SU-DHL-6 (cell line): ENCODE data around the gene CDNF.

Source experiments
- H2AFZ ChIP-seq: fragments of 200-600 bp; sonication (generic); 2 replicates; pipeline ENCODE4 v1.6.1; 2014; ENCODE audit warnings: low read depth, mild to moderate bottlenecking, moderate library complexity, mixed read lengths, antibody characterized with exemption, low read length; ENCODE audit not compliant: severe bottlenecking
- H3F3A ChIP-seq: fragments of 200-600 bp; shearing (Covaris generic); 2 replicates; pipeline ENCODE4 v1.6.0; 2016; ENCODE audit warnings: antibody characterized with exemption, mild to moderate bottlenecking; ENCODE audit not compliant: insufficient read depth
- H3K27ac ChIP-seq: fragments of 200-600 bp; sonication (generic); 2 replicates; pipeline ENCODE4 v1.5.1; 2016; ENCODE audit warnings: low read depth, mild to moderate bottlenecking, low read length, moderate library complexity, mixed read lengths
- H3K27me3 ChIP-seq: fragments of 200-600 bp; sonication (generic), shearing (Covaris generic); 2 replicates; pipeline ENCODE4 v1.6.0; 2014; ENCODE audit warnings: mild to moderate bottlenecking, low read length
- H3K36me3 ChIP-seq: fragments of 200-600 bp; sonication (generic); 2 replicates; pipeline ENCODE4 v1.6.1; 2014; ENCODE audit warnings: mild to moderate bottlenecking, low read length, mixed read lengths
- H3K4me2 ChIP-seq: fragments of 300-600, 200-600 bp; shearing (Covaris generic), sonication (generic); 2 replicates; pipeline ENCODE4 v1.6.0; 2014; ENCODE audit warnings: low read length, low read depth, mild to moderate bottlenecking; ENCODE audit not compliant: poor library complexity, severe bottlenecking
- H3K4me3 ChIP-seq: fragments of 200-600 bp; sonication (generic); 2 replicates; pipeline ENCODE4 v1.5.1; 2014; ENCODE audit warnings: antibody characterized with exemption, low read length, mild to moderate bottlenecking, mixed read lengths; ENCODE audit not compliant: insufficient read depth, poor library complexity, severe bottlenecking
- H3K79me2 ChIP-seq: fragments of 200-600 bp; sonication (generic); 2 replicates; pipeline ENCODE4 v1.6.1; 2014; ENCODE audit warnings: mild to moderate bottlenecking, low read length, moderate library complexity; ENCODE audit not compliant: insufficient read depth
- H3K9ac ChIP-seq: fragments of 200-600 bp; sonication (generic); 2 replicates; pipeline ENCODE4 v1.7.0; 2014; ENCODE audit warnings: mild to moderate bottlenecking, low read length
- H3K9me2 ChIP-seq: fragments of 200-600 bp; sonication (generic); replicated peaks from 2 replicates; pipeline ENCODE4 v1.6.1; 2014; ENCODE audit warnings: low read length; ENCODE audit not compliant: insufficient read depth
- H3K9me3 ChIP-seq: fragments of 200-600 bp; sonication (generic); 2 replicates; pipeline ENCODE4 v1.6.1; 2014; ENCODE audit warnings: low read length, mixed read lengths; ENCODE audit not compliant: insufficient read depth
- H4K20me1 ChIP-seq: fragments of 200-600 bp; sonication (generic); 2 replicates; pipeline ENCODE4 v1.6.1; 2014; ENCODE audit warnings: low read depth, mild to moderate bottlenecking, antibody characterized with exemption, low read length, moderate library complexity, mixed read lengths
- EZH2phosphoT487 ChIP-seq: fragments of 200-600 bp; sonication (generic), shearing (Covaris generic); conservative IDR thresholded peaks from 2 replicates; pipeline ENCODE4 v1.6.1; 2018; ENCODE audit warnings: mild to moderate bottlenecking, antibody characterized with exemption, low read length, moderate library complexity, mixed read lengths
- TF ChIP-seq, protein P1 (sequence below): fragments of 200-600 bp; sonication (generic); IDR thresholded peaks from one replicate; pipeline ENCODE4 v1.5.1; 2017; ENCODE audit warnings: antibody characterized with exemption, mild to moderate bottlenecking, low read length, moderate library complexity; ENCODE audit not compliant: insufficient read depth, poor library complexity, severe bottlenecking

Gene CDNF

DNA sequence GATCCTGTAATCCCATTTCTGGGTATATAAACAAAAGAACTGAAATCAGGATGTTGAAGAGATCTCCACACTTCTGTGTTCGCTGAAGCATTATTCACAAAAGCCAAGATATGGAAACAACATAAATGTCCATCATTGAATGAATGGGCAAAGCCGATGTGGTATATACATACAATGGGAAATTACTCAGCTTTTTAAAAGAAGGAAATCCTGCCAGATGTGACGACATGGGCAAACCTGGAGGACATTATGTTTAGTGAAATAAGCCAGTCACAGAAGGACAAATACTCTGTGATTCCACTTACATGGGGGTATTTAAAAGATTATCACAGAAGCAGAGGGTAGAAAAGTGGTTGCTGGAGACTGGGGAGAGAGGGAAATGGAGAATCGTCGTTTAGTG, 39.2 kb downstream of the CDNF start:
- Histone ChIP-seq H3K4me3 (no peak overlapping the region), H3K9me2 (no peaks in the 10 kb centered on the region), H3K9ac (no peak overlapping the region), H2AFZ (no peak overlapping the region), H3F3A (no peaks in the 10 kb centered on the region), H3K27me3 (no peaks in the 10 kb centered on the region), H3K27ac (no peak overlapping the region), H3K36me3 (no peaks in the 10 kb centered on the region), H4K20me1 (no peaks in the 10 kb centered on the region), H3K4me2 (no peak overlapping the region), H3K79me2 (no peaks in the 10 kb centered on the region), H3K9me3 (no peaks in the 10 kb centered on the region)
- no peak for TF ChIP-seq EZH2phosphoT487
- TF ChIP-seq, protein P1, sequence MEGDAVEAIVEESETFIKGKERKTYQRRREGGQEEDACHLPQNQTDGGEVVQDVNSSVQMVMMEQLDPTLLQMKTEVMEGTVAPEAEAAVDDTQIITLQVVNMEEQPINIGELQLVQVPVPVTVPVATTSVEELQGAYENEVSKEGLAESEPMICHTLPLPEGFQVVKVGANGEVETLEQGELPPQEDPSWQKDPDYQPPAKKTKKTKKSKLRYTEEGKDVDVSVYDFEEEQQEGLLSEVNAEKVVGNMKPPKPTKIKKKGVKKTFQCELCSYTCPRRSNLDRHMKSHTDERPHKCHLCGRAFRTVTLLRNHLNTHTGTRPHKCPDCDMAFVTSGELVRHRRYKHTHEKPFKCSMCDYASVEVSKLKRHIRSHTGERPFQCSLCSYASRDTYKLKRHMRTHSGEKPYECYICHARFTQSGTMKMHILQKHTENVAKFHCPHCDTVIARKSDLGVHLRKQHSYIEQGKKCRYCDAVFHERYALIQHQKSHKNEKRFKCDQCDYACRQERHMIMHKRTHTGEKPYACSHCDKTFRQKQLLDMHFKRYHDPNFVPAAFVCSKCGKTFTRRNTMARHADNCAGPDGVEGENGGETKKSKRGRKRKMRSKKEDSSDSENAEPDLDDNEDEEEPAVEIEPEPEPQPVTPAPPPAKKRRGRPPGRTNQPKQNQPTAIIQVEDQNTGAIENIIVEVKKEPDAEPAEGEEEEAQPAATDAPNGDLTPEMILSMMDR: no peak

GRCh38 chr10:14787938-14788337, 49.9 kb downstream of the CDNF start:
- Histone ChIP-seq H3K27me3 (no peaks in the 10 kb centered on the region), H3K4me2 (no peak overlapping the region), H3K27ac (no peak overlapping the region), H3K9me2 (no peaks in the 10 kb centered on the region), H2AFZ (no peak overlapping the region), H3K9ac (no peak overlapping the region), H4K20me1 (no peaks in the 10 kb centered on the region), H3K9me3 (peaks cover 10% of the 10 kb centered on the region; the same call in 1 of the 2 replicates), H3K79me2 (no peaks in the 10 kb centered on the region), H3F3A (no peaks in the 10 kb centered on the region), H3K4me3 (no peak overlapping the region), H3K36me3 (no peaks in the 10 kb centered on the region)
- TF ChIP-seq, protein P1: no peak
- TF ChIP-seq EZH2phosphoT487: no peak

- H3K9me2 ChIP-seq: no peaks in the 10 kb centered on the region
- H3K36me3 ChIP-seq: no peaks in the 10 kb centered on the region
- H3K4me3 ChIP-seq: no peak overlapping the region
- H3K27ac ChIP-seq: no peak overlapping the region
- H3K9ac ChIP-seq: no peak overlapping the region
- H3F3A ChIP-seq: no peaks in the 10 kb centered on the region
- peaks cover 10% of the 10 kb centered on the region; the same call in 1 of the 2 replicates for H3K9me3 ChIP-seq
- H4K20me1 ChIP-seq: no peaks in the 10 kb centered on the region
- TF ChIP-seq, protein P1: no peak
- TF ChIP-seq EZH2phosphoT487: no peak
- no peaks in the 10 kb centered on the region for H3K79me2 ChIP-seq
- no peak overlapping the region for H2AFZ ChIP-seq
- H3K4me2 ChIP-seq: no peak overlapping the region
- no peaks in the 10 kb centered on the region for H3K27me3 ChIP-seq
Measured at GRCh38 chr10:14784459-14785055, 53.3 kb downstream of the CDNF start.
